ENCODE results near the gene KCNIP2. TPM values are rescaled to one million over a fixed set of nuclear protein-coding genes. Genes with fewer than 3 reads are reported as not detected.

KCNIP2 gene
- total RNA-seq, 5 donors from 2014 or later (not counting 1 experiment from before 2014, with no cell fraction given), result 2.0 to 3.4 (median 3.1) TPM

GRCh38 chr10:101875068-101875688 is 31.6 kb upstream of the KCNIP2 start:
- ChIA-PET CTCF (interaction anchor here in 1 of 2 donors (1.5 kb wide), 1 partner anchor 9 kb away, joined by 5 read pairs; no protein-coding TSS in a partner anchor), POLR2A (no interaction called here)
- no peaks in the 10 kb centered on the region for H3K9me3 Mint-ChIP-seq
- no peak for DNase-seq
- peaks cover 9 to 14% of the 10 kb centered on the region in 2 donors for H3K36me3 ChIP-seq (ENCODE audit: control insufficient read depth in 2 of 2, extremely low read depth in 1 of 2, insufficient read depth in 1 of 2, low read length in 1 of 2)
- no peaks in the 10 kb centered on the region for H3K9me3 ChIP-seq
- H3K27me3 ChIP-seq (replicated peaks in 1 of 2; ENCODE audit: control insufficient read depth in 2 of 2, extremely low read depth in 1 of 2, insufficient read depth in 2 of 2, low read length in 1 of 2), result no peaks in the 10 kb centered on the region
- H3K4me1 ChIP-seq (ENCODE audit: control insufficient read depth in 1 of 2, extremely low read depth in 1 of 2, insufficient read depth in 2 of 2, low read length in 2 of 2), result no peaks in the 10 kb centered on the region
- H3K27me3 Mint-ChIP-seq, result no peaks in the 10 kb centered on the region
- H3K4me3 ChIP-seq (ENCODE audit: control insufficient read depth in 1 of 2, extremely low read depth in 1 of 2, low read length in 1 of 2), result no peak overlapping the region
- no peak overlapping the region for H3K27ac Mint-ChIP-seq
- no peak overlapping the region for H3K4me3 Mint-ChIP-seq
- WGBS (ENCODE audit: insufficient coverage), result 100% methylated on average over 1 of the region's 3 CpGs
- peaks cover 14 to 21% (median 15%) of the 10 kb centered on the region in 3 donors for H3K4me1 Mint-ChIP-seq
- H3K27ac ChIP-seq (ENCODE audit: low read length), result no peak overlapping the region
- peaks cover 26% of the 10 kb centered on the region for H3K36me3 Mint-ChIP-seq
- ATAC-seq (replicated peaks in 1 of 4), result no peak

- Histone ChIP-seq H3K36me3 (ENCODE audit: control insufficient read depth in 2 of 2, extremely low read depth in 1 of 2, insufficient read depth in 1 of 2, low read length in 1 of 2) (peaks cover 4 to 12% of the 10 kb centered on the region in 2 donors), H3K4me3 (ENCODE audit: control insufficient read depth in 1 of 2, extremely low read depth in 1 of 2, low read length in 1 of 2) (no peak overlapping the region), H3K4me1 (ENCODE audit: control insufficient read depth in 1 of 2, extremely low read depth in 1 of 2, insufficient read depth in 2 of 2, low read length in 2 of 2) (no peaks in the 10 kb centered on the region), H3K27ac (ENCODE audit: low read length) (no peak overlapping the region), H3K9me3 (no peaks in the 10 kb centered on the region), H3K27me3 (replicated peaks in 1 of 2; ENCODE audit: control insufficient read depth in 2 of 2, extremely low read depth in 1 of 2, insufficient read depth in 2 of 2, low read length in 1 of 2) (no peaks in the 10 kb centered on the region)
- ATAC-seq (replicated peaks in 1 of 4) (no peak), DNase-seq (no peak)
- Mint-ChIP-seq H3K36me3 (peaks cover 27% of the 10 kb centered on the region), H3K27ac (no peak overlapping the region), H3K9me3 (no peaks in the 10 kb centered on the region), H3K4me3 (no peak overlapping the region), H3K4me1 (peaks cover 14 to 21% (median 15%) of the 10 kb centered on the region in 3 donors), H3K27me3 (no peaks in the 10 kb centered on the region)
- CTCF ChIA-PET, result no interaction called here
- POLR2A ChIA-PET, result no interaction called here
Measured at GRCh38 chr10:101874252-101874651, 30.7 kb upstream of the KCNIP2 start.

- POLR2A ChIA-PET, result no interaction called here
- Histone ChIP-seq H3K27ac (ENCODE audit: low read length) (no peak overlapping the region), H3K27me3 (replicated peaks in 1 of 2; ENCODE audit: control insufficient read depth in 2 of 2, extremely low read depth in 1 of 2, insufficient read depth in 2 of 2, low read length in 1 of 2) (no peaks in the 10 kb centered on the region), H3K9me3 (no peaks in the 10 kb centered on the region), H3K4me1 (ENCODE audit: control insufficient read depth in 1 of 2, extremely low read depth in 1 of 2, insufficient read depth in 2 of 2, low read length in 2 of 2) (no peaks in the 10 kb centered on the region), H3K36me3 (ENCODE audit: control insufficient read depth in 2 of 2, extremely low read depth in 1 of 2, insufficient read depth in 1 of 2, low read length in 1 of 2) (no peaks in the 10 kb centered on the region), H3K4me3 (ENCODE audit: control insufficient read depth in 1 of 2, extremely low read depth in 1 of 2, low read length in 1 of 2) (no peak overlapping the region)
- DNase-seq (no peak), ATAC-seq (replicated peaks in 1 of 4) (no peak)
- no peak overlapping the region for H3K27ac Mint-ChIP-seq
- peaks cover 33% of the 10 kb centered on the region for H3K36me3 Mint-ChIP-seq
- H3K4me3 Mint-ChIP-seq, result no peak overlapping the region
- CTCF ChIA-PET, result no interaction called here
- WGBS (ENCODE audit: insufficient coverage), result no CpG with 5 or more reads among the region's 1 CpG
- H3K27me3 Mint-ChIP-seq, result no peaks in the 10 kb centered on the region
- H3K9me3 Mint-ChIP-seq, result peaks cover 0 to 4% (median 0%) of the 10 kb centered on the region in 3 donors
- H3K4me1 Mint-ChIP-seq, result peaks cover 0 to 2% (median 0%) of the 10 kb centered on the region in 3 donors
Measured at GRCh38 chr10:101867931-101868330, 24.3 kb upstream of the KCNIP2 start.

GRCh38 chr10:101859530-101859929 is 15.9 kb upstream of the KCNIP2 start:
- POLR2A ChIA-PET, result no interaction called here
- CTCF ChIA-PET, result interaction anchor here (0.6 to 1.3 kb wide), 3 partner anchors 19 to 1308 kb away, joined by 3 to 4 read pairs (median 3); no protein-coding TSS in a partner anchor
- Mint-ChIP-seq H3K27me3 (no peaks in the 10 kb centered on the region), H3K27ac (no peak overlapping the region), H3K9me3 (peaks cover 4 to 11% (median 8%) of the 10 kb centered on the region in 3 donors), H3K36me3 (peaks cover 45% of the 10 kb centered on the region), H3K4me3 (no peak overlapping the region), H3K4me1 (peaks cover 10 to 12% (median 11%) of the 10 kb centered on the region in 3 donors)
- Histone ChIP-seq H3K27ac (ENCODE audit: low read length) (no peak overlapping the region), H3K9me3 (no peaks in the 10 kb centered on the region), H3K27me3 (replicated peaks in 1 of 2; ENCODE audit: control insufficient read depth in 2 of 2, extremely low read depth in 1 of 2, insufficient read depth in 2 of 2, low read length in 1 of 2) (no peaks in the 10 kb centered on the region), H3K4me3 (ENCODE audit: control insufficient read depth in 1 of 2, extremely low read depth in 1 of 2, low read length in 1 of 2) (no peak overlapping the region), H3K36me3 (ENCODE audit: control insufficient read depth in 2 of 2, extremely low read depth in 1 of 2, insufficient read depth in 1 of 2, low read length in 1 of 2) (peaks cover 0 to 6% of the 10 kb centered on the region in 2 donors), H3K4me1 (ENCODE audit: control insufficient read depth in 1 of 2, extremely low read depth in 1 of 2, insufficient read depth in 2 of 2, low read length in 2 of 2) (no peaks in the 10 kb centered on the region)
- DNase-seq (no peak), ATAC-seq (replicated peaks in 1 of 4) (no peak)
- 100% methylated on average over 2 of the region's 2 CpGs for WGBS (ENCODE audit: insufficient coverage)

GRCh38 chr10:101858723-101859500 is 15.3 kb upstream of the KCNIP2 start:
- ATAC-seq (replicated peaks in 1 of 4) (no peak), DNase-seq (no peak)
- ChIA-PET CTCF (interaction anchor here (0.5 to 1.3 kb wide), 6 partner anchors 18 to 1309 kb away, joined by 3 to 4 read pairs (median 4); no protein-coding TSS in a partner anchor), POLR2A (no interaction called here)
- Histone ChIP-seq H3K27ac (ENCODE audit: low read length) (peak overlapping the region; percentile 15), H3K9me3 (no peaks in the 10 kb centered on the region), H3K4me3 (ENCODE audit: control insufficient read depth in 1 of 2, extremely low read depth in 1 of 2, low read length in 1 of 2) (no peak overlapping the region), H3K4me1 (ENCODE audit: control insufficient read depth in 1 of 2, extremely low read depth in 1 of 2, insufficient read depth in 2 of 2, low read length in 2 of 2) (no peaks in the 10 kb centered on the region), H3K27me3 (replicated peaks in 1 of 2; ENCODE audit: control insufficient read depth in 2 of 2, extremely low read depth in 1 of 2, insufficient read depth in 2 of 2, low read length in 1 of 2) (no peaks in the 10 kb centered on the region), H3K36me3 (ENCODE audit: control insufficient read depth in 2 of 2, extremely low read depth in 1 of 2, insufficient read depth in 1 of 2, low read length in 1 of 2) (peaks cover 0 to 6% of the 10 kb centered on the region in 2 donors)
- Mint-ChIP-seq H3K36me3 (peaks cover 40% of the 10 kb centered on the region), H3K27me3 (no peaks in the 10 kb centered on the region), H3K27ac (peak overlapping the region; percentile 5 to 55), H3K4me3 (no peak overlapping the region), H3K9me3 (peaks cover 4 to 11% (median 8%) of the 10 kb centered on the region in 3 donors), H3K4me1 (peaks cover 10 to 12% (median 11%) of the 10 kb centered on the region in 3 donors)
- WGBS (ENCODE audit: insufficient coverage), result 40% methylated on average over 1 of the region's 3 CpGs

- Histone ChIP-seq H3K4me3 (ENCODE audit: control insufficient read depth in 1 of 2, extremely low read depth in 1 of 2, low read length in 1 of 2) (no peak overlapping the region), H3K27ac (ENCODE audit: low read length) (no peak overlapping the region), H3K4me1 (ENCODE audit: control insufficient read depth in 1 of 2, extremely low read depth in 1 of 2, insufficient read depth in 2 of 2, low read length in 2 of 2) (no peaks in the 10 kb centered on the region), H3K36me3 (ENCODE audit: control insufficient read depth in 2 of 2, extremely low read depth in 1 of 2, insufficient read depth in 1 of 2, low read length in 1 of 2) (peaks cover 0 to 6% of the 10 kb centered on the region in 2 donors), H3K9me3 (no peaks in the 10 kb centered on the region), H3K27me3 (replicated peaks in 1 of 2; ENCODE audit: control insufficient read depth in 2 of 2, extremely low read depth in 1 of 2, insufficient read depth in 2 of 2, low read length in 1 of 2) (no peaks in the 10 kb centered on the region)
- H3K27me3 Mint-ChIP-seq, result no peaks in the 10 kb centered on the region
- DNase-seq, result no peak
- H3K27ac Mint-ChIP-seq, result no peak overlapping the region
- no peak for ATAC-seq (replicated peaks in 1 of 4)
- H3K4me3 Mint-ChIP-seq, result no peak overlapping the region
- peaks cover 45% of the 10 kb centered on the region for H3K36me3 Mint-ChIP-seq
- CTCF ChIA-PET, result interaction anchor here (0.5 to 1.3 kb wide), 5 partner anchors 17 to 579 kb away, joined by 3 to 4 read pairs (median 3); no protein-coding TSS in a partner anchor
- POLR2A ChIA-PET, result no interaction called here
- H3K4me1 Mint-ChIP-seq, result peaks cover 10 to 12% (median 11%) of the 10 kb centered on the region in 3 donors
- WGBS (ENCODE audit: insufficient coverage), result no CpG with 5 or more reads among the region's 1 CpG
- peaks cover 4 to 11% (median 8%) of the 10 kb centered on the region in 3 donors for H3K9me3 Mint-ChIP-seq
Measured at GRCh38 chr10:101857802-101858476, 14.3 kb upstream of the KCNIP2 start.

All from T-cell (primary cell).